HG03159 (cell line): ENCODE measurements around the gene WDSUB1.

Experiments
- ATAC-seq: cut with Tn5 transposase; IDR thresholded peaks from one replicate; pipeline ENCODE4 v1.9.1; 2021; ENCODE audit warnings: mild to moderate bottlenecking, moderate library complexity; ENCODE audit not compliant: unreplicated experiment

Gene WDSUB1

GRCh38 chr2:159267921-159268320, 18.6 kb downstream of the WDSUB1 start:
- ATAC-seq, result no peak

GRCh38 chr2:159266554-159266953, 19.9 kb downstream of the WDSUB1 start:
- ATAC-seq, result peak; percentile 79

- ATAC-seq, result no peak
These were observed 21.3 kb downstream of the WDSUB1 start for GRCh38 chr2:159265171-159265576.

- no peak for ATAC-seq
These were observed 23.6 kb downstream of the WDSUB1 start for GRCh38 chr2:159262904-159263303.

GRCh38 chr2:159262226-159262625, 24.3 kb downstream of the WDSUB1 start:
- ATAC-seq, result no peak

GRCh38 chr2:159256159-159256558, 30.3 kb downstream of the WDSUB1 start:
- no peak for ATAC-seq

GRCh38 chr2:159252905-159253304, 33.6 kb downstream of the WDSUB1 start:
- ATAC-seq, result no peak

- no peak for ATAC-seq
These were observed 35.0 kb downstream of the WDSUB1 start for GRCh38 chr2:159251296-159252173.

- ATAC-seq, result no peak
These were observed 36.4 kb downstream of the WDSUB1 start for GRCh38 chr2:159249990-159250715.

GRCh38 chr2:159246325-159246988, 40.0 kb downstream of the WDSUB1 start:
- no peak for ATAC-seq

GRCh38 chr2:159243529-159243928, 43.0 kb downstream of the WDSUB1 start:
- no peak for ATAC-seq

- ATAC-seq, result no peak
These were observed 51.6 kb downstream of the WDSUB1 start for GRCh38 chr2:159234868-159235267.

GRCh38 chr2:159232456-159233170, 53.9 kb downstream of the WDSUB1 start:
- no peak for ATAC-seq

- no peak for ATAC-seq
These were observed 56.2 kb downstream of the WDSUB1 start for GRCh38 chr2:159230145-159230877.

- ATAC-seq, result no peak
These were observed 56.9 kb downstream of the WDSUB1 start for GRCh38 chr2:159229476-159230144.

GRCh38 chr2:159228081-159228581, 58.4 kb downstream of the WDSUB1 start:
- ATAC-seq, result no peak

- ATAC-seq, result no peak
These were observed 59.0 kb downstream of the WDSUB1 start for GRCh38 chr2:159227467-159227866.

GRCh38 chr2:159226608-159227385, 59.7 kb downstream of the WDSUB1 start:
- ATAC-seq, result no peak

- ATAC-seq, result peak; percentile 48
These were observed 60.4 kb downstream of the WDSUB1 start for GRCh38 chr2:159226059-159226461.
